B cell (primary cell): ENCODE data around the gene KCNJ5. TPM values are rescaled to one million over a fixed set of nuclear protein-coding genes. Genes with fewer than 3 reads are reported as not detected.

Experiments used
- ATAC-seq: fragments of 200-7000 bp; cut with Tn5 transposase; one replicate; pipeline ENCODE4 v1.10.0; 2021; ENCODE audit warnings: low read depth, mild to moderate bottlenecking, moderate number of reproducible peaks, moderate library complexity
- CTCF ChIA-PET: fragments of 350-600 bp; sonication (Branson Sonifier 250); formaldehyde crosslinking; loops from one replicate; lab custom pipeline; 2021; ENCODE audit warnings: antibody characterized with exemption, inconsistent platforms; lab: Charles Lee
- POLR2A ChIA-PET: fragments of 350-600 bp; sonication (Branson Sonifier 250); formaldehyde crosslinking; loops from one replicate; lab custom pipeline; 2021; ENCODE audit warnings: antibody characterized with exemption; lab: Charles Lee
- DNase-seq: peaks from one replicate; pipeline ENCODE4 v3.0.0; 2013
- H2AFZ ChIP-seq: 2 replicates; pipeline ENCODE4 v1.6.1; 2012; ENCODE audit warnings: mild to moderate bottlenecking, low read depth, low read length; ENCODE audit not compliant: insufficient read depth, poor library complexity, severe bottlenecking
- H3K27ac ChIP-seq, 2 donors: 1 replicate in 1 of 2; 2 replicates in 1 of 2; pipeline ENCODE4 v1.5.1; 2012 to 2013; ENCODE audit warnings: low read length in 2 of 2, mild to moderate bottlenecking in 2 of 2, moderate library complexity in 1 of 2
- H3K27me3 ChIP-seq, 4 experiments: fragments of 200-600 bp in 1 of 4; sonication (generic) in 1 of 4; replicated peaks in 1 of 4; 1 replicate in 2 of 4; 2 replicates in 2 of 4; pipeline versions ENCODE4 v1.6.1 to v1.7.0; 2013 to 2016; ENCODE audit warnings: low read length in 3 of 4, mild to moderate bottlenecking in 2 of 4, mixed read lengths in 1 of 4, moderate library complexity in 1 of 4; ENCODE audit not compliant: insufficient read depth in 4 of 4, control insufficient read depth in 3 of 4; ENCODE audit errors: control extremely low read depth in 1 of 4
- H3K36me3 ChIP-seq, 2 experiments: replicated peaks in 1 of 2; 1 replicate in 1 of 2; 2 replicates in 1 of 2; pipeline versions ENCODE4 v1.6.1 to v1.7.1; 2013; ENCODE audit warnings: low read length in 1 of 2; ENCODE audit not compliant: insufficient read depth in 2 of 2, control insufficient read depth in 1 of 2; ENCODE audit errors: control extremely low read depth in 1 of 2, extremely low read depth in 1 of 2
- H3K4me1 ChIP-seq, 2 donors: fragments of 200-600 bp in 1 of 2; sonication (generic) in 1 of 2; 1 replicate in 1 of 2; 2 replicates in 1 of 2; pipeline versions ENCODE4 v1.5.1 to v1.6.1; 2013 to 2017; ENCODE audit warnings: low read length in 2 of 2; ENCODE audit not compliant: control insufficient read depth in 2 of 2, insufficient read depth in 2 of 2
- H3K4me2 ChIP-seq: replicated peaks from 2 replicates; pipeline ENCODE3; 2012; ENCODE audit warnings: mild to moderate bottlenecking, low read depth, low read length; ENCODE audit not compliant: poor library complexity, severe bottlenecking
- H3K4me3 ChIP-seq, 5 experiments: fragments of 200-600 bp in 1 of 5; sonication (generic) in 1 of 5; 1 replicate in 3 of 5; 2 replicates in 2 of 5; pipeline versions ENCODE4 v1.5.1 to v1.7.0; 2011 to 2016; ENCODE audit warnings: low read length in 4 of 5, mild to moderate bottlenecking in 4 of 5, low read depth in 2 of 5, control low read depth in 1 of 5, moderate library complexity in 1 of 5; ENCODE audit not compliant: insufficient read depth in 1 of 5; ENCODE audit errors: control extremely low read depth in 1 of 5, extremely low read depth in 1 of 5
- H3K79me2 ChIP-seq: fragments of 200-600 bp; sonication (generic); one replicate; pipeline ENCODE4 v1.6.0; 2016; ENCODE audit warnings: low read length; ENCODE audit not compliant: control insufficient read depth, insufficient read depth
- H3K9ac ChIP-seq: fragments of 200-600 bp; sonication (generic); 2 replicates; pipeline ENCODE4 v1.6.1; 2017; ENCODE audit warnings: mild to moderate bottlenecking, low read length, moderate library complexity
- H3K9me3 ChIP-seq, 3 donors: one replicate each; pipeline versions ENCODE4 v1.6.1 to v1.7.1; 2013; ENCODE audit warnings: low read length in 2 of 3; ENCODE audit not compliant: control insufficient read depth in 2 of 3, insufficient read depth in 1 of 3; ENCODE audit errors: control extremely low read depth in 1 of 3
- H4K20me1 ChIP-seq: 2 replicates; pipeline ENCODE4 v1.6.0; 2012; ENCODE audit warnings: mild to moderate bottlenecking, low read length; ENCODE audit not compliant: insufficient read depth, control insufficient read depth, poor library complexity, severe bottlenecking
- H3K27ac Mint-ChIP-seq: one replicate; pipeline ENCODE4 v1.8.0; 2021; ENCODE audit warnings: mixed read lengths
- H3K27me3 Mint-ChIP-seq: one replicate; pipeline ENCODE4 v1.8.0; 2021; ENCODE audit warnings: mixed read lengths
- H3K4me1 Mint-ChIP-seq: one replicate; pipeline ENCODE4 v1.8.0; 2021; ENCODE audit warnings: mixed read lengths
- H3K4me3 Mint-ChIP-seq: one replicate; pipeline ENCODE4 v1.8.0; 2021; ENCODE audit warnings: mixed read lengths
- H3K9me3 Mint-ChIP-seq: one replicate; pipeline ENCODE4 v1.8.0; 2022; ENCODE audit warnings: mixed read lengths; ENCODE audit not compliant: insufficient read depth
- CTCF ChIP-seq: fragments of 200-600 bp; IDR thresholded peaks from one replicate; pipeline ENCODE4 v1.8.0; 2022; ENCODE audit warnings: antibody characterized with exemption, mild to moderate bottlenecking
- EZH2 ChIP-seq: IDR thresholded peaks from 2 replicates; pipeline ENCODE4 v1.6.1; 2012; ENCODE audit warnings: borderline replicate concordance, low read depth, mild to moderate bottlenecking, moderate library complexity, low read length; ENCODE audit not compliant: insufficient read depth, poor library complexity, severe bottlenecking
- WGBS: methylation state at CpG from one replicate; pipeline ENCODE4 v1.1.5; 2013; ENCODE audit warnings: missing lambda C conversion rate; ENCODE audit not compliant: insufficient coverage; 5-methylcytosine and 5-hydroxymethylcytosine counted together
- intact Hi-C: fragments of 100-400 bp; cut with micrococcal nuclease; formaldehyde crosslinking; loops from one replicate; pipeline ENCODE4 v1.10.0; 2022
- polyA plus RNA-seq: library from polyadenylated mRNA; depleted of rRNA; stranded (reverse); fragments of >200 nt; gene quantifications from 2 replicates; pipeline ENCODE4 v1.2.3, GENCODE V29; 2012
- total RNA-seq, 2 donors: library from RNA; stranded (reverse); fragments of 120-200 nt in 1 of 2; gene quantifications; 1 replicate in 1 of 2; 2 replicates in 1 of 2; pipeline versions ENCODE4 v1.2.3 to v1.2.4, GENCODE V29; 2013 to 2022

KCNJ5 gene
- total and polyA plus RNA-seq, 2 donors (not counting 1 experiment from before 2014, with no cell fraction given): 0.01 TPM; not detected in 1

GRCh38 chr11:128904656-128905344 lies 13.6 kb downstream of the KCNJ5 start:
- peak overlapping the region; percentile 41 for H3K27ac Mint-ChIP-seq
- ChIA-PET POLR2A (interaction anchor here (0.6 kb wide), 1 partner anchor 240 kb away, joined by 7 read pairs; no protein-coding TSS in a partner anchor), CTCF (interaction anchor here (1.0 to 9.4 kb wide), 7 partner anchors 12 to 747 kb away, joined by 3 to 89 read pairs (median 11); partner anchors contain the start of gene KCNJ5)
- intact Hi-C loops: no loop called here
- H3K79me2 ChIP-seq: no peaks in the 10 kb centered on the region
- peak overlapping the region; percentile 97 for H3K4me2 ChIP-seq
- H3K9me3 Mint-ChIP-seq: no peaks in the 10 kb centered on the region
- H3K36me3 ChIP-seq: no peaks in the 10 kb centered on the region
- peak overlapping the region; percentile 67 for H3K9ac ChIP-seq
- H2AFZ ChIP-seq: peak overlapping the region; percentile 74
- H3K27me3 ChIP-seq: peaks cover 0 to 95% (median 60%) of the 10 kb centered on the region in 4 experiments
- peak overlapping the region; percentile 81 for H3K4me3 Mint-ChIP-seq
- TF ChIP-seq EZH2 (no peak), CTCF (no peak)
- peaks cover 76% of the 10 kb centered on the region for H3K27me3 Mint-ChIP-seq
- whole genome bisulfite sequencing: 7% methylated on average over 7 of the region's 25 CpGs
- ATAC-seq (peak; percentile 74), DNase-seq (peak; percentile 47)
- H3K4me1 ChIP-seq: peaks cover 21 to 28% of the 10 kb centered on the region in 2 donors
- H3K27ac ChIP-seq: no peak overlapping the region
- H3K4me1 Mint-ChIP-seq: peaks cover 26% of the 10 kb centered on the region
- H3K9me3 ChIP-seq: peaks cover 0 to 9% (median 3%) of the 10 kb centered on the region in 3 donors
- peak overlapping the region; percentile 11 to 81 (median 59) for H3K4me3 ChIP-seq
- H4K20me1 ChIP-seq: no peaks in the 10 kb centered on the region
